Panc1 (cell line): Measurements from ENCODE around the gene TGM5. TPM values are rescaled to one million over a fixed set of nuclear protein-coding genes. Genes with fewer than 3 reads are reported as not detected.

Experiments used
- ATAC-seq: fragments of 200-7000 bp; cut with Tn5 transposase; 2 replicates; pipeline ENCODE4 v1.9.1; 2020; ENCODE audit warnings: mild to moderate bottlenecking, moderate library complexity
- BruUV-seq: library from RNA; stranded (reverse); fragments of 400-500 nt; replicated peaks from 2 replicates; lab custom pipeline; 2021; lab: Mats Ljungman, UMichigan
- CTCF ChIA-PET: fragments of 300-600 bp; sonication (Branson Sonifier 250); formaldehyde crosslinking; loops from one replicate; lab custom pipeline; 2022; ENCODE audit warnings: antibody characterized with exemption; lab: Charles Lee
- POLR2A ChIA-PET: fragments of 300-600 bp; sonication (Branson Sonifier 250); formaldehyde crosslinking; loops from one replicate; lab custom pipeline; 2022; ENCODE audit warnings: antibody characterized with exemption; lab: Charles Lee
- DNase-seq: peaks from one replicate; pipeline ENCODE4 v3.0.0-alpha.2; 2010; ENCODE audit warnings: low read depth, low spot score
- H3K27ac ChIP-seq: 2 replicates; pipeline ENCODE4 v1.5.1; 2011; ENCODE audit warnings: mild to moderate bottlenecking, low read length, inconsistent platforms
- H3K27me3 ChIP-seq: fragments of 200-500 bp; sonication (Bioruptor generic); 2 replicates; pipeline ENCODE4 v1.6.0; 2014; ENCODE audit warnings: low read length, inconsistent platforms; ENCODE audit not compliant: control insufficient read depth, insufficient read depth
- H3K36me3 ChIP-seq: fragments of 200-500 bp; sonication (Bioruptor generic); 2 replicates; pipeline ENCODE4 v1.5.1; 2014; ENCODE audit warnings: inconsistent platforms, mild to moderate bottlenecking, low read length, moderate library complexity; ENCODE audit not compliant: control insufficient read depth, insufficient read depth
- H3K4me1 ChIP-seq: 2 replicates; pipeline ENCODE4 v1.5.1; 2011; ENCODE audit warnings: inconsistent platforms, mild to moderate bottlenecking, low read length, moderate library complexity; ENCODE audit not compliant: control insufficient read depth, insufficient read depth
- H3K4me3 ChIP-seq, 2 experiments: 2 replicates each; pipeline ENCODE4 v1.5.1; 2011 to 2012; ENCODE audit warnings: low read depth in 2 of 2, low read length in 2 of 2, mild to moderate bottlenecking in 2 of 2, inconsistent platforms in 1 of 2, moderate library complexity in 1 of 2
- H3K9me3 ChIP-seq: fragments of 200-500 bp; sonication (Bioruptor generic); 2 replicates; pipeline ENCODE4 v1.5.1; 2014; ENCODE audit warnings: low read depth, mild to moderate bottlenecking, inconsistent platforms, low read length, moderate library complexity; ENCODE audit not compliant: control insufficient read depth, insufficient read depth
- POLR2AphosphoS5 ChIP-seq: IDR thresholded peaks from 2 replicates; pipeline ENCODE4 v1.6.1; 2012; ENCODE audit warnings: mild to moderate bottlenecking, low read depth, low read length, moderate library complexity
- SIN3A ChIP-seq: IDR thresholded peaks from 2 replicates; pipeline ENCODE4 v1.6.1; 2012; ENCODE audit warnings: low read depth, mild to moderate bottlenecking, low read length, moderate library complexity, borderline replicate concordance; ENCODE audit not compliant: insufficient read depth
- TCF7L2 ChIP-seq: IDR thresholded peaks from 2 replicates; pipeline ENCODE4 v1.6.1; 2011; ENCODE audit warnings: mild to moderate bottlenecking, low read depth, low read length, inconsistent platforms
- in situ Hi-C: cut with HindIII; loops from 2 replicates; pipeline ENCODE4 v1.10.0; 2016; ENCODE audit warnings: low sequenced_read_pairs, low pct_unique_long_range_greater_than_20kb
- intact Hi-C: fragments of 100-400 bp; cut with micrococcal nuclease; formaldehyde crosslinking; loops from one replicate; pipeline ENCODE4 v1.10.0; 2022; ENCODE audit not compliant: unreplicated experiment
- total RNA-seq: library from RNA; stranded (reverse); gene quantifications from one replicate; pipeline ENCODE4 v1.2.1, GENCODE V29; 2021; ENCODE audit not compliant: unreplicated experiment
- TF ChIP-seq, protein P1 (sequence below), 2 experiments: IDR thresholded peaks; 2 replicates each; pipeline ENCODE4 v1.6.1; 2011 to 2012; ENCODE audit warnings: low read depth in 2 of 2, control low read depth in 1 of 2, low read length in 1 of 2, mild to moderate bottlenecking in 1 of 2, moderate library complexity in 1 of 2; ENCODE audit not compliant: insufficient read depth in 1 of 2
- TF ChIP-seq, protein P2 (sequence below): fragments of 450-650 bp; IDR thresholded peaks from 2 replicates; pipeline ENCODE4 v1.5.1; 2017; ENCODE audit warnings: mild to moderate bottlenecking

The TGM5 gene
- total RNA-seq, 1 experiment from 2014 or later: not detected

DNA sequence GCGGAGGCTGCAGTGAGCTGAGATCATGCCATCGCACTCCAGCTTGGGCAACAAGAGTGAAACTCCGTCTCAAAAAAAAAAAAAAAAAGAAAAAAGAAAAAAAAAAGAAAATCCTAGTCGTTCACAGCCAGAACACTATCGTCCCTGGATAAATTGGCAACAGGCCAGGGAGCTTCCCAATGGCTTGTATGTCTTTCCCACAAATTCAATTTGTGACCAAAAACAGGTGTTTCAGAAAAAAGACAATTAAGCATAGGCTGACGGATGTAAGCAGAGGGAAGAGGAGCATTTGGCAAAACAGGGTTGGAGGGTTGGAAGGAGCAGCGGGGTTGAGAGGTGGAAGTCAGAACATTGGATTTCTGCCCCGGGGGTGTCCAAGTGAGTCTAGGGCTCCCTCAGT, 54.4 kb downstream of the TGM5 start:
- no peak for ATAC-seq
- Histone ChIP-seq H3K36me3 (no peaks in the 10 kb centered on the region), H3K27ac (no peak overlapping the region), H3K27me3 (no peaks in the 10 kb centered on the region), H3K9me3 (no peaks in the 10 kb centered on the region), H3K4me1 (no peaks in the 10 kb centered on the region), H3K4me3 (no peak overlapping the region)
- POLR2A ChIA-PET: interaction anchor here (0.7 kb wide), 1 partner anchor 54 kb away, joined by 5 read pairs; the partner anchor contains the start of gene TGM5
- no peak for DNase-seq
- intact Hi-C loops (no loop called here), in situ Hi-C loops (no loop called here)
- CTCF ChIA-PET: no interaction called here
- TF ChIP-seq POLR2AphosphoS5: no peak
- no peak for TF ChIP-seq SIN3A
- BruUV-seq: no TSS peak

DNA sequence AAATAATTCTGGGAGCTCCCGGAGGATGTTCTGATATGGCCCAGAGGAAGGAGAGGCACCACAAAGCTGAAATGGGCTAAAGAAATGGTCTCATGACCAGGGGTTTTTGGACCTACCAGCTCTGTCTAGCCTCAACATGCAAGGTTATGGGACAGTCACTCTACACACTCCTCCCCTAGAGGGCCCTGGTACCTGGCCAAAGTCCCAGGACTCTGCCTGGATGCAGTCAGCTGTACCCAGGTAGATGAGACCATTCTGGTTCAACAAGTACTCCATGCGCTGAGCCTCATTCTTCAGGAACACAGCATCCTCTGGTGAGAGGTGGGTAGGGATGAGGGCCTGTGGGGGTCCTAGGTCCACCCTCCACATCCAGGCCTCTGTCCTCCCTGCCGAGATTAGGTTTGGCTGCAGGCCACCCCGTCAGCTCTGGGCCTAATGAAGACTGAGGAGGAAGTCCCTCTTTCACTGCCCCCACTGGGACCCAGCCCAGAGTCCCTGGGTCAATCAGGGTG, 55.4 kb downstream of the TGM5 start:
- ChIA-PET CTCF (interaction anchor here (0.5 kb wide), 1 partner anchor 993 kb away, joined by 10 read pairs; no protein-coding TSS in a partner anchor), POLR2A (no interaction called here)
- Histone ChIP-seq H3K4me1 (no peaks in the 10 kb centered on the region), H3K27me3 (peaks cover 3% of the 10 kb centered on the region; the same call in 1 of the 2 replicates), H3K4me3 (no peak overlapping the region), H3K36me3 (no peaks in the 10 kb centered on the region), H3K9me3 (no peaks in the 10 kb centered on the region), H3K27ac (no peak overlapping the region)
- ATAC-seq (no peak), DNase-seq (no peak)
- TF ChIP-seq, protein P1, sequence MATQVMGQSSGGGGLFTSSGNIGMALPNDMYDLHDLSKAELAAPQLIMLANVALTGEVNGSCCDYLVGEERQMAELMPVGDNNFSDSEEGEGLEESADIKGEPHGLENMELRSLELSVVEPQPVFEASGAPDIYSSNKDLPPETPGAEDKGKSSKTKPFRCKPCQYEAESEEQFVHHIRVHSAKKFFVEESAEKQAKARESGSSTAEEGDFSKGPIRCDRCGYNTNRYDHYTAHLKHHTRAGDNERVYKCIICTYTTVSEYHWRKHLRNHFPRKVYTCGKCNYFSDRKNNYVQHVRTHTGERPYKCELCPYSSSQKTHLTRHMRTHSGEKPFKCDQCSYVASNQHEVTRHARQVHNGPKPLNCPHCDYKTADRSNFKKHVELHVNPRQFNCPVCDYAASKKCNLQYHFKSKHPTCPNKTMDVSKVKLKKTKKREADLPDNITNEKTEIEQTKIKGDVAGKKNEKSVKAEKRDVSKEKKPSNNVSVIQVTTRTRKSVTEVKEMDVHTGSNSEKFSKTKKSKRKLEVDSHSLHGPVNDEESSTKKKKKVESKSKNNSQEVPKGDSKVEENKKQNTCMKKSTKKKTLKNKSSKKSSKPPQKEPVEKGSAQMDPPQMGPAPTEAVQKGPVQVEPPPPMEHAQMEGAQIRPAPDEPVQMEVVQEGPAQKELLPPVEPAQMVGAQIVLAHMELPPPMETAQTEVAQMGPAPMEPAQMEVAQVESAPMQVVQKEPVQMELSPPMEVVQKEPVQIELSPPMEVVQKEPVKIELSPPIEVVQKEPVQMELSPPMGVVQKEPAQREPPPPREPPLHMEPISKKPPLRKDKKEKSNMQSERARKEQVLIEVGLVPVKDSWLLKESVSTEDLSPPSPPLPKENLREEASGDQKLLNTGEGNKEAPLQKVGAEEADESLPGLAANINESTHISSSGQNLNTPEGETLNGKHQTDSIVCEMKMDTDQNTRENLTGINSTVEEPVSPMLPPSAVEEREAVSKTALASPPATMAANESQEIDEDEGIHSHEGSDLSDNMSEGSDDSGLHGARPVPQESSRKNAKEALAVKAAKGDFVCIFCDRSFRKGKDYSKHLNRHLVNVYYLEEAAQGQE (IDR thresholded peaks at IDR 0.05; ENCODE audit: insufficient read depth in 1 of 2, low read depth in 2 of 2, low read length in 1 of 2): no peak
- TF ChIP-seq SIN3A (no peak), POLR2AphosphoS5 (no peak), TCF7L2 (no peak)
- TF ChIP-seq, protein P2, sequence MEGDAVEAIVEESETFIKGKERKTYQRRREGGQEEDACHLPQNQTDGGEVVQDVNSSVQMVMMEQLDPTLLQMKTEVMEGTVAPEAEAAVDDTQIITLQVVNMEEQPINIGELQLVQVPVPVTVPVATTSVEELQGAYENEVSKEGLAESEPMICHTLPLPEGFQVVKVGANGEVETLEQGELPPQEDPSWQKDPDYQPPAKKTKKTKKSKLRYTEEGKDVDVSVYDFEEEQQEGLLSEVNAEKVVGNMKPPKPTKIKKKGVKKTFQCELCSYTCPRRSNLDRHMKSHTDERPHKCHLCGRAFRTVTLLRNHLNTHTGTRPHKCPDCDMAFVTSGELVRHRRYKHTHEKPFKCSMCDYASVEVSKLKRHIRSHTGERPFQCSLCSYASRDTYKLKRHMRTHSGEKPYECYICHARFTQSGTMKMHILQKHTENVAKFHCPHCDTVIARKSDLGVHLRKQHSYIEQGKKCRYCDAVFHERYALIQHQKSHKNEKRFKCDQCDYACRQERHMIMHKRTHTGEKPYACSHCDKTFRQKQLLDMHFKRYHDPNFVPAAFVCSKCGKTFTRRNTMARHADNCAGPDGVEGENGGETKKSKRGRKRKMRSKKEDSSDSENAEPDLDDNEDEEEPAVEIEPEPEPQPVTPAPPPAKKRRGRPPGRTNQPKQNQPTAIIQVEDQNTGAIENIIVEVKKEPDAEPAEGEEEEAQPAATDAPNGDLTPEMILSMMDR: no peak
- BruUV-seq: no TSS peak
- intact Hi-C loops (no loop called here), in situ Hi-C loops (no loop called here)

DNA sequence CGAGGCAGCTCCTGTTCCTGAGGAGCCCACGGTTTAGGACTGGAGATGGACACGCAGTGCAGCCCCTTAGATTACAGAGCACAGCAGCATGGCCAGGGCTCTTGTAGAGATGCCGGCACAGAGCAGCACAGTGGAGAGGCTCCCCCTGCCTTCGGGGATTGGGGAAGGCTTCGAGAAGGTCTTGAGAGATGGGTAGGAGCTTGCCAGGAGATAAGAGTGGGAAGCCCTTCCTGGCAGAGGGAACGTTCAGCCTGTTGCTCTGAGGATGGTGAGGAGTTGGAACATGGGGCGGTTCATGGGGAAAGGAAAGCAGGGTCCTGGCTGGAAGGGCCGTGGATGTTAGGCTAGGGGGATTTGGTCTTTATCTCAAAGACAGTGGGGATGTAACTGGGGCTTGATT, 55.9 kb downstream of the TGM5 start:
- intact Hi-C loops (no loop called here), in situ Hi-C loops (no loop called here)
- DNase-seq (no peak), ATAC-seq (no peak)
- Histone ChIP-seq H3K27ac (no peak overlapping the region), H3K36me3 (no peaks in the 10 kb centered on the region), H3K9me3 (no peaks in the 10 kb centered on the region), H3K4me3 (no peak overlapping the region), H3K27me3 (peaks cover 3% of the 10 kb centered on the region; the same call in 1 of the 2 replicates), H3K4me1 (no peaks in the 10 kb centered on the region)
- CTCF ChIA-PET: interaction anchor here (0.5 kb wide), 1 partner anchor 993 kb away, joined by 10 read pairs; no protein-coding TSS in a partner anchor
- no TSS peak for BruUV-seq
- TF ChIP-seq, protein P1 (IDR thresholded peaks at IDR 0.05; ENCODE audit: insufficient read depth in 1 of 2, low read depth in 2 of 2, low read length in 1 of 2): no peak
- TF ChIP-seq TCF7L2 (no peak), SIN3A (no peak), POLR2AphosphoS5 (no peak)
- TF ChIP-seq, protein P2: no peak
- POLR2A ChIA-PET: no interaction called here
